HCT116 (cell line): ENCODE results near the gene GPR27. TPM values are rescaled to one million over a fixed set of nuclear protein-coding genes. Genes with fewer than 3 reads are reported as not detected.

Experiments used
- ATAC-seq: fragments of 200-7000 bp; cut with Tn5 transposase; 2 replicates; pipeline ENCODE4 v1.9.1; 2020; ENCODE audit warnings: mild to moderate bottlenecking, moderate library complexity
- BruUV-seq: library from RNA; stranded (reverse); fragments of 400-500 nt; replicated peaks from 2 replicates; lab custom pipeline; 2021; lab: Mats Ljungman, UMichigan
- CTCF ChIA-PET: fragments of 300-600 bp; sonication (Branson Sonifier 250); formaldehyde crosslinking; loops from one replicate; lab custom pipeline; 2021; ENCODE audit warnings: antibody characterized with exemption; lab: Charles Lee
- POLR2A ChIA-PET: fragments of 300-600, 350-600 bp; sonication (Branson Sonifier 250); formaldehyde crosslinking; loops from one replicate; lab custom pipeline; 2021; ENCODE audit warnings: antibody characterized with exemption; lab: Charles Lee
- RAD21 ChIA-PET, 2 experiments: fragments of 300-600 bp; sonication (Branson Sonifier 250); formaldehyde crosslinking; loops; one replicate each; lab custom pipeline; 2023; ENCODE audit warnings: low total read pairs in 2 of 2; ENCODE audit not compliant: uncharacterized antibody in 2 of 2, unreplicated experiment in 2 of 2, low non-redundant PET in 1 of 2; lab: Charles Lee
- DNase-seq: peaks from one replicate; pipeline ENCODE4 v3.0.0-alpha.2; 2010; ENCODE audit warnings: low read depth, low spot score
- H2AFZ ChIP-seq: fragments of 200-600 bp; shearing (Covaris generic), sonication (generic); 2 replicates; pipeline ENCODE4 v1.6.1; 2017; ENCODE audit warnings: low read depth, mixed run types, mixed read lengths, antibody characterized with exemption, low read length; ENCODE audit not compliant: poor library complexity, severe bottlenecking
- H3K27ac ChIP-seq: 2 replicates; pipeline ENCODE4 v1.5.1; 2012; ENCODE audit warnings: low read depth, low read length
- H3K27me3 ChIP-seq: fragments of 200-600 bp; sonication (generic); 2 replicates; pipeline ENCODE4 v1.6.1; 2016; ENCODE audit warnings: mixed run types, low read length, mixed read lengths; ENCODE audit not compliant: insufficient read depth
- H3K36me3 ChIP-seq, 2 experiments: fragments of 200-500 bp in 1 of 2; fragments of 200-600 bp in 1 of 2; sonication (Bioruptor generic) in 1 of 2; sonication (generic) in 1 of 2; 2 replicates each; pipeline versions ENCODE4 v1.5.1 to v1.6.1; 2014 to 2016; ENCODE audit warnings: low read length in 2 of 2, inconsistent platforms in 1 of 2, mixed read lengths in 1 of 2, mixed run types in 1 of 2; ENCODE audit not compliant: insufficient read depth in 2 of 2, control insufficient read depth in 1 of 2
- H3K4me1 ChIP-seq, 2 experiments: fragments of 200-600 bp in 1 of 2; sonication (generic) in 1 of 2; 2 replicates each; pipeline versions ENCODE4 v1.5.1 to v1.6.1; 2012 to 2017; ENCODE audit warnings: low read length in 2 of 2, inconsistent platforms in 1 of 2, mild to moderate bottlenecking in 1 of 2, mixed read lengths in 1 of 2, mixed run types in 1 of 2, moderate library complexity in 1 of 2; ENCODE audit not compliant: insufficient read depth in 2 of 2, control insufficient read depth in 1 of 2
- H3K4me2 ChIP-seq: fragments of 200-600 bp; sonication (generic); 2 replicates; pipeline ENCODE4 v1.6.1; 2017; ENCODE audit warnings: mixed run types, low read length, mixed read lengths
- H3K4me3 ChIP-seq, 2 experiments: fragments of 200-600 bp in 1 of 2; sonication (generic) in 1 of 2; replicated peaks in 1 of 2; 2 replicates each; pipeline ENCODE4 v1.5.1; 2011 to 2016; ENCODE audit warnings: low read length in 2 of 2, control low read depth in 1 of 2, low read depth in 1 of 2, mild to moderate bottlenecking in 1 of 2, mixed read lengths in 1 of 2, mixed run types in 1 of 2
- H3K79me2 ChIP-seq: fragments of 200-600 bp; sonication (generic); 2 replicates; pipeline ENCODE4 v1.6.1; 2017; ENCODE audit warnings: mild to moderate bottlenecking, mixed run types, low read length, moderate library complexity, mixed read lengths; ENCODE audit not compliant: insufficient read depth
- H3K9ac ChIP-seq: fragments of 200-600 bp; sonication (generic); 2 replicates; pipeline ENCODE4 v1.6.1; 2016; ENCODE audit warnings: low read length, mixed read lengths
- H3K9me2 ChIP-seq: fragments of 200-600 bp; sonication (generic), shearing (Covaris generic); 2 replicates; pipeline ENCODE4 v1.6.1; 2017; ENCODE audit warnings: mixed run types, mild to moderate bottlenecking, moderate library complexity; ENCODE audit not compliant: insufficient read depth
- H3K9me3 ChIP-seq, 2 experiments: fragments of 200-500 bp in 1 of 2; fragments of 200-600 bp in 1 of 2; sonication (Bioruptor generic) in 1 of 2; sonication (generic) in 1 of 2; 2 replicates each; pipeline ENCODE4 v1.6.1; 2014 to 2017; ENCODE audit warnings: low read length in 2 of 2, mixed read lengths in 2 of 2, inconsistent platforms in 1 of 2, low read depth in 1 of 2, mild to moderate bottlenecking in 1 of 2, mixed run types in 1 of 2, moderate library complexity in 1 of 2; ENCODE audit not compliant: control insufficient read depth in 1 of 2, insufficient read depth in 1 of 2
- H4K20me1 ChIP-seq: fragments of 200-600 bp; sonication (generic), shearing (Covaris generic); 2 replicates; pipeline ENCODE4 v1.6.1; 2017; ENCODE audit warnings: mixed run types, mild to moderate bottlenecking, moderate library complexity; ENCODE audit not compliant: insufficient read depth
- CBX3 ChIP-seq: IDR thresholded peaks from 2 replicates; pipeline ENCODE4 v1.6.1; 2012; ENCODE audit warnings: low read depth
- CEBPB ChIP-seq: IDR thresholded peaks from 2 replicates; pipeline ENCODE4 v1.6.1; 2012; ENCODE audit warnings: low read depth
- CTCF ChIP-seq, 3 experiments: fragments of 200-600 bp in 1 of 3; sonication (generic) in 1 of 3; IDR thresholded peaks in 2 of 3; conservative IDR thresholded peaks in 1 of 3; 2 replicates each; pipeline ENCODE4 v1.5.1; 2012 to 2017; ENCODE audit warnings: low read depth in 2 of 3, low read length in 2 of 3, antibody characterized with exemption in 1 of 3, borderline replicate concordance in 1 of 3, control low read depth in 1 of 3, mild to moderate bottlenecking in 1 of 3, mixed read lengths in 1 of 3, mixed run types in 1 of 3, moderate library complexity in 1 of 3; ENCODE audit not compliant: insufficient read depth in 1 of 3
- ELF1 ChIP-seq: IDR thresholded peaks from 2 replicates; pipeline ENCODE4 v1.6.1; 2012; ENCODE audit warnings: low read depth, borderline replicate concordance
- EZH2phosphoT487 ChIP-seq: fragments of 200-600 bp; IDR thresholded peaks from 2 replicates; pipeline ENCODE4 v1.6.1; 2018; ENCODE audit warnings: antibody characterized with exemption, borderline replicate concordance
- FOSL1 ChIP-seq: IDR thresholded peaks from 2 replicates; pipeline ENCODE4 v1.6.1; 2012; ENCODE audit warnings: low read depth
- JUND ChIP-seq: IDR thresholded peaks from 2 replicates; pipeline ENCODE4 v1.6.1; 2012
- POLR2A ChIP-seq: IDR thresholded peaks from 2 replicates; pipeline ENCODE4 v1.7.0; 2011; ENCODE audit warnings: borderline replicate concordance; ENCODE audit not compliant: insufficient read depth, insufficient read length; ENCODE audit errors: extremely low read depth
- POLR2AphosphoS5 ChIP-seq: IDR thresholded peaks from 2 replicates; pipeline ENCODE4 v1.6.1; 2011; ENCODE audit warnings: mild to moderate bottlenecking, low read depth, low read length, moderate library complexity
- RAD21 ChIP-seq: IDR thresholded peaks from 2 replicates; pipeline ENCODE4 v1.6.1; 2012; ENCODE audit warnings: low read depth, mild to moderate bottlenecking
- REST ChIP-seq: IDR thresholded peaks from 2 replicates; pipeline ENCODE4 v1.6.1; 2012; ENCODE audit warnings: low read depth
- SIN3A ChIP-seq: IDR thresholded peaks from 2 replicates; pipeline ENCODE4 v1.6.1; 2012; ENCODE audit warnings: low read depth
- SP1 ChIP-seq: IDR thresholded peaks from 2 replicates; pipeline ENCODE4 v1.6.1; 2012; ENCODE audit warnings: low read depth
- TCF7L2 ChIP-seq: IDR thresholded peaks from 2 replicates; pipeline ENCODE4 v1.7.0; 2011; ENCODE audit warnings: borderline replicate concordance, inconsistent platforms; ENCODE audit not compliant: insufficient read depth, insufficient read length; ENCODE audit errors: extremely low read depth
- YY1 ChIP-seq: IDR thresholded peaks from 2 replicates; pipeline ENCODE4 v1.6.1; 2011; ENCODE audit warnings: low read length, low read depth, moderate library complexity, mild to moderate bottlenecking; ENCODE audit not compliant: insufficient replicate concordance; ENCODE audit errors: extremely low read depth
- ZFX ChIP-seq: fragments of 450-650 bp; IDR thresholded peaks from 2 replicates; pipeline ENCODE4 v1.6.1; 2017
- ZNF274 ChIP-seq: fragments of 200-500 bp; sonication (Bioruptor generic); IDR thresholded peaks from 2 replicates; pipeline ENCODE4 v1.6.1; 2014; ENCODE audit warnings: mild to moderate bottlenecking, low read depth, low read length, inconsistent platforms
- intact Hi-C: fragments of 100-400 bp; cut with micrococcal nuclease; formaldehyde crosslinking; loops from 2 replicates; pipeline ENCODE4 v1.10.0; 2022
- total RNA-seq: library from RNA; stranded (reverse); gene quantifications from one replicate; pipeline ENCODE4 v1.2.1, GENCODE V29; 2021; ENCODE audit not compliant: unreplicated experiment
- TF ChIP-seq, protein P1 (sequence below): IDR thresholded peaks from 2 replicates; pipeline ENCODE4 v1.6.1; 2012

The GPR27 gene
- total RNA-seq, 1 experiment from 2014 or later, result not detected

DNA sequence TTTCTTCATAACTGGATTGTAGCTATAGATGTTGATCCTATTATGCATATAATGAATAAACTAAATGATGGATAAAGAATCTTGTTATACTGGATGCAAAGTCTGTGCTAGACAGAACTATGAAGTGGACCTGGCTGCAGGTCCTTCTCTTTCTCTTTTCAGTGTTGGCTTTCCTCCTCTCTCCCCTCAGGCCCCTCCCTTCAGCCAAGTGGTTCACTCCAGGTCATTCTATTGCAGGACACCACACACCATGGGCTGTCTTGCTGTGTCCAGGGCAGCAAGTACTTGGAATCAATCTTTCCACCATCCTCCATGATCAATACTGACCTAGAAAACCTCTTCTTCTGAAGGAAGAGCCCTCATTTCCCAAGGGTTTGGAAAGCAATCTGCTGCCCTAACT is 48.7 kb upstream of the GPR27 start:
- TF ChIP-seq POLR2AphosphoS5, result no peak
- TF ChIP-seq SP1, result no peak
- TF ChIP-seq, protein P1, sequence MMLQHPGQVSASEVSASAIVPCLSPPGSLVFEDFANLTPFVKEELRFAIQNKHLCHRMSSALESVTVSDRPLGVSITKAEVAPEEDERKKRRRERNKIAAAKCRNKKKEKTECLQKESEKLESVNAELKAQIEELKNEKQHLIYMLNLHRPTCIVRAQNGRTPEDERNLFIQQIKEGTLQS, result no peak
- TF ChIP-seq POLR2A, result no peak
- TF ChIP-seq JUND, result no peak
- TF ChIP-seq ZFX, result no peak
- TF ChIP-seq CBX3, result no peak
- no peak for TF ChIP-seq SIN3A
- no peak for TF ChIP-seq ELF1
- TF ChIP-seq ZNF274, result no peak
- no peak for TF ChIP-seq YY1
- no peak for TF ChIP-seq EZH2phosphoT487
- TF ChIP-seq CTCF (IDR thresholded peaks at IDR 0.05 in 2 of 3, conservative IDR thresholded peaks at IDR 0.05 in 1 of 3; ENCODE audit: borderline replicate concordance in 1 of 3, insufficient read depth in 1 of 3, low read depth in 2 of 3, low read length in 2 of 3), result no peak
- no peak for TF ChIP-seq REST
- no peak for TF ChIP-seq CEBPB
- TF ChIP-seq TCF7L2, result no peak
- TF ChIP-seq FOSL1, result no peak
- no peak for TF ChIP-seq RAD21
- Histone ChIP-seq H3K4me1 (no peaks in the 10 kb centered on the region), H4K20me1 (no peaks in the 10 kb centered on the region), H3K79me2 (no peaks in the 10 kb centered on the region), H3K36me3 (no peaks in the 10 kb centered on the region), H3K9ac (no peak overlapping the region), H3K4me2 (no peak overlapping the region), H3K27me3 (no peaks in the 10 kb centered on the region), H3K9me2 (no peaks in the 10 kb centered on the region), H3K9me3 (no peaks in the 10 kb centered on the region), H3K27ac (no peak overlapping the region), H3K4me3 (no peak overlapping the region), H2AFZ (no peak overlapping the region)
- ATAC-seq (no peak), DNase-seq (no peak)
- POLR2A ChIA-PET, result no interaction called here
- CTCF ChIA-PET, result no interaction called here
- no TSS peak for BruUV-seq
- RAD21 ChIA-PET, result no interaction called here
- intact Hi-C loops, result no loop called here
